ENCODE data around the gene CXorf65.

- TF ChIP-seq EZH2phosphoT487 (IDR thresholded peaks at IDR 0.05; ENCODE audit: insufficient read depth, low read depth) = no peak
- no peak for TF ChIP-seq EZH2 (IDR thresholded peaks at IDR 0.05; ENCODE audit: insufficient read depth, poor library complexity, severe bottlenecking)
Observed at GRCh38 chrX:71067089-71067488, 39.5 kb downstream of the CXorf65 start.
